WTC11 (cell line): ENCODE measurements around the gene SMC1B. TPM values are rescaled to one million over a fixed set of nuclear protein-coding genes. Genes with fewer than 3 reads are reported as not detected.
A peak's percentile ranks its signal among the peaks of the same experiment; 100 is the strongest.

Source experiments
- ATAC-seq: fragments of 200-7000 bp; cut with Tn5 transposase; 2 replicates; pipeline ENCODE4 v1.10.0; 2021; ENCODE audit warnings: mild to moderate bottlenecking, moderate library complexity
- CTCF ChIA-PET: fragments of 300-600 bp; sonication (Branson Sonifier 250); formaldehyde crosslinking; loops from one replicate; lab custom pipeline; 2021; ENCODE audit warnings: antibody characterized with exemption; lab: Charles Lee
- POLR2A ChIA-PET: fragments of 350-600 bp; sonication (Branson Sonifier 250); formaldehyde crosslinking; loops from one replicate; lab custom pipeline; 2021; ENCODE audit warnings: antibody characterized with exemption; lab: Charles Lee
- DNase-seq: peaks from one replicate; pipeline ENCODE4 v3.0.0; 2021; ENCODE audit warnings: low spot score
- H3K27ac Mint-ChIP-seq: 2 replicates; pipeline ENCODE4 v1.8.0; 2021; ENCODE audit warnings: mixed read lengths
- H3K27me3 Mint-ChIP-seq: 2 replicates; pipeline ENCODE4 v1.8.0; 2021; ENCODE audit warnings: low read depth, mild to moderate bottlenecking, moderate library complexity, mixed read lengths
- H3K36me3 Mint-ChIP-seq: 2 replicates; pipeline ENCODE4 v1.8.0; 2021; ENCODE audit warnings: mixed read lengths
- H3K4me1 Mint-ChIP-seq: 2 replicates; pipeline ENCODE4 v1.8.0; 2022; ENCODE audit warnings: mixed read lengths
- H3K4me3 Mint-ChIP-seq: 2 replicates; pipeline ENCODE4 v1.8.0; 2021; ENCODE audit warnings: mild to moderate bottlenecking, moderate library complexity, mixed read lengths
- H3K9me3 Mint-ChIP-seq: 2 replicates; pipeline ENCODE4 v1.8.0; 2021; ENCODE audit warnings: mixed read lengths
- CREB1 ChIP-seq: sonication (generic); formaldehyde crosslinking; IDR thresholded peaks from 2 replicates; pipeline ENCODE4 v1.8.0; 2023; ENCODE audit warnings: mild to moderate bottlenecking, missing genetic modification reagents
- ETV6 ChIP-seq: sonication (generic); formaldehyde crosslinking; IDR thresholded peaks from 2 replicates; pipeline ENCODE4 v1.8.1; 2022; ENCODE audit warnings: mild to moderate bottlenecking, missing genetic modification reagents
- FOXP1 ChIP-seq: sonication (generic); formaldehyde crosslinking; IDR thresholded peaks from 2 replicates; pipeline ENCODE4 v1.8.0; 2022; ENCODE audit warnings: missing genetic modification reagents, mild to moderate bottlenecking, moderate library complexity, borderline replicate concordance
- GTF2I ChIP-seq: fragments of 250-450 bp; sonication (Bioruptor Pico); conservative IDR thresholded peaks from 2 replicates; pipeline ENCODE4 v1.4.0; 2021; ENCODE audit warnings: mild to moderate bottlenecking
- JAZF1 ChIP-seq: fragments of 250-450 bp; sonication (Bioruptor Pico); IDR thresholded peaks from 2 replicates; pipeline ENCODE4 v1.9.0; 2021; ENCODE audit warnings: moderate library complexity, mild to moderate bottlenecking, inconsistent platforms
- NR1H2 ChIP-seq: sonication (generic); formaldehyde crosslinking; IDR thresholded peaks from 2 replicates; pipeline ENCODE4 v1.9.0; 2021; ENCODE audit warnings: mild to moderate bottlenecking, moderate library complexity, missing genetic modification reagents
- PRRX2 ChIP-seq: fragments of 250-450 bp; sonication (Bioruptor Pico); IDR thresholded peaks from 2 replicates; pipeline ENCODE4 v1.8.0; 2021; ENCODE audit warnings: mild to moderate bottlenecking
- RORB ChIP-seq: fragments of 250-450 bp; sonication (Bioruptor Pico); IDR thresholded peaks from 2 replicates; pipeline ENCODE4 v1.9.0; 2021; ENCODE audit warnings: mild to moderate bottlenecking
- SMAD3 ChIP-seq: sonication (generic); formaldehyde crosslinking; IDR thresholded peaks from 2 replicates; pipeline ENCODE4 v1.8.0; 2022; ENCODE audit warnings: missing genetic modification reagents, mild to moderate bottlenecking, borderline replicate concordance
- TP53 ChIP-seq: sonication (generic); formaldehyde crosslinking; IDR thresholded peaks from 2 replicates; pipeline ENCODE4 v1.8.1; 2023; ENCODE audit warnings: mild to moderate bottlenecking, missing genetic modification reagents
- ZNF263 ChIP-seq: sonication (generic); formaldehyde crosslinking; IDR thresholded peaks from 2 replicates; pipeline ENCODE4 v1.8.1; 2022; ENCODE audit warnings: low read depth, mild to moderate bottlenecking, moderate library complexity, missing genetic modification reagents
- ZNF396 ChIP-seq: fragments of 250-450 bp; sonication (Bioruptor Pico); IDR thresholded peaks from 2 replicates; pipeline ENCODE4 v1.8.0; 2021; ENCODE audit warnings: mild to moderate bottlenecking, moderate library complexity, borderline replicate concordance
- total RNA-seq: library from RNA; stranded (reverse); gene quantifications from 3 replicates; pipeline ENCODE4 v1.2.3, GENCODE V29; 2021
- TF ChIP-seq, protein P1 (sequence below): fragments of 250-450 bp; sonication (Bioruptor Pico); IDR thresholded peaks from 2 replicates; pipeline ENCODE4 v1.9.0; 2021; ENCODE audit warnings: mild to moderate bottlenecking
- TF ChIP-seq, protein P2 (sequence below): sonication (generic); formaldehyde crosslinking; conservative IDR thresholded peaks from 2 replicates; pipeline ENCODE4 v1.8.1; 2022; ENCODE audit warnings: mild to moderate bottlenecking, missing genetic modification reagents
- TF ChIP-seq, protein P3 (sequence below): fragments of 250-450 bp; sonication (Bioruptor Pico); IDR thresholded peaks from 2 replicates; pipeline ENCODE4 v1.9.0; 2021; ENCODE audit warnings: mild to moderate bottlenecking
- TF ChIP-seq, protein P4 (sequence below): sonication (generic); formaldehyde crosslinking; IDR thresholded peaks from 2 replicates; pipeline ENCODE4 v1.8.1; 2022; ENCODE audit warnings: low read depth, mild to moderate bottlenecking, moderate library complexity, missing genetic modification reagents, borderline replicate concordance
- TF ChIP-seq, protein P5 (sequence below): sonication (generic); formaldehyde crosslinking; IDR thresholded peaks from 2 replicates; pipeline ENCODE4 v1.8.0; 2022; ENCODE audit warnings: mild to moderate bottlenecking, missing genetic modification reagents
- TF ChIP-seq, protein P6 (sequence below): sonication (generic); formaldehyde crosslinking; IDR thresholded peaks from 2 replicates; pipeline ENCODE4 v1.8.0; 2023; ENCODE audit warnings: missing genetic modification reagents
- TF ChIP-seq, protein P7 (sequence below): sonication (generic); formaldehyde crosslinking; IDR thresholded peaks from 2 replicates; pipeline ENCODE4 v1.8.1; 2023; ENCODE audit warnings: mild to moderate bottlenecking, missing genetic modification reagents, moderate library complexity
- TF ChIP-seq, protein P8 (sequence below): fragments of 200-600 bp; IDR thresholded peaks from 2 replicates; pipeline ENCODE4 v1.8.0; 2022; ENCODE audit warnings: antibody characterized with exemption

The SMC1B gene
- total RNA-seq, 1 experiment from 2014 or later = 0.07 TPM

DNA sequence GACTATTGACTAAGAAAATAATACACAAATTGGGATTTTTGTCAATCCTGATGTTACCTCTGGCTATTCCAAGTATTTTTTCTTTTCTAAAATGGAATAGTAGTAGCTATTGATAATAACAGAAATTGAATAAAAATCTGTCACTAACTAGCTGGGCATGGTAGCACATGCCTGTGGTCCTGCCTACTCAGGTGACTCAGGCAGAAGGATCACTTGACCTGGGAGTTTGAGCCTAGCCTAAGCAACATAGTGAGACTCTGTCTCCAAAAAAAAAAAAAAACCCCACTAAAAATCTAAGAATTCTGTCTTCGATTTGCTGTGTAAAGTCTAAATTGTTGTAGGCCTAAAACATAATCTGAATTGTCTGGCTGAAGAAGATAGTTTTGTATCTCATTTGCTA is 61.4 kb downstream of the SMC1B start (continued):
- TF ChIP-seq, protein P1, sequence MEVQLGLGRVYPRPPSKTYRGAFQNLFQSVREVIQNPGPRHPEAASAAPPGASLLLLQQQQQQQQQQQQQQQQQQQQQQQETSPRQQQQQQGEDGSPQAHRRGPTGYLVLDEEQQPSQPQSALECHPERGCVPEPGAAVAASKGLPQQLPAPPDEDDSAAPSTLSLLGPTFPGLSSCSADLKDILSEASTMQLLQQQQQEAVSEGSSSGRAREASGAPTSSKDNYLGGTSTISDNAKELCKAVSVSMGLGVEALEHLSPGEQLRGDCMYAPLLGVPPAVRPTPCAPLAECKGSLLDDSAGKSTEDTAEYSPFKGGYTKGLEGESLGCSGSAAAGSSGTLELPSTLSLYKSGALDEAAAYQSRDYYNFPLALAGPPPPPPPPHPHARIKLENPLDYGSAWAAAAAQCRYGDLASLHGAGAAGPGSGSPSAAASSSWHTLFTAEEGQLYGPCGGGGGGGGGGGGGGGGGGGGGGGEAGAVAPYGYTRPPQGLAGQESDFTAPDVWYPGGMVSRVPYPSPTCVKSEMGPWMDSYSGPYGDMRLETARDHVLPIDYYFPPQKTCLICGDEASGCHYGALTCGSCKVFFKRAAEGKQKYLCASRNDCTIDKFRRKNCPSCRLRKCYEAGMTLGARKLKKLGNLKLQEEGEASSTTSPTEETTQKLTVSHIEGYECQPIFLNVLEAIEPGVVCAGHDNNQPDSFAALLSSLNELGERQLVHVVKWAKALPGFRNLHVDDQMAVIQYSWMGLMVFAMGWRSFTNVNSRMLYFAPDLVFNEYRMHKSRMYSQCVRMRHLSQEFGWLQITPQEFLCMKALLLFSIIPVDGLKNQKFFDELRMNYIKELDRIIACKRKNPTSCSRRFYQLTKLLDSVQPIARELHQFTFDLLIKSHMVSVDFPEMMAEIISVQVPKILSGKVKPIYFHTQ (CRISPR knock-in tag) = no peak
- TF ChIP-seq JAZF1 (CRISPR knock-in tag) = no peak
- TF ChIP-seq, protein P2, sequence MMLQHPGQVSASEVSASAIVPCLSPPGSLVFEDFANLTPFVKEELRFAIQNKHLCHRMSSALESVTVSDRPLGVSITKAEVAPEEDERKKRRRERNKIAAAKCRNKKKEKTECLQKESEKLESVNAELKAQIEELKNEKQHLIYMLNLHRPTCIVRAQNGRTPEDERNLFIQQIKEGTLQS = no peak
- TF ChIP-seq SMAD3 (CRISPR knock-in tag) = no peak

DNA sequence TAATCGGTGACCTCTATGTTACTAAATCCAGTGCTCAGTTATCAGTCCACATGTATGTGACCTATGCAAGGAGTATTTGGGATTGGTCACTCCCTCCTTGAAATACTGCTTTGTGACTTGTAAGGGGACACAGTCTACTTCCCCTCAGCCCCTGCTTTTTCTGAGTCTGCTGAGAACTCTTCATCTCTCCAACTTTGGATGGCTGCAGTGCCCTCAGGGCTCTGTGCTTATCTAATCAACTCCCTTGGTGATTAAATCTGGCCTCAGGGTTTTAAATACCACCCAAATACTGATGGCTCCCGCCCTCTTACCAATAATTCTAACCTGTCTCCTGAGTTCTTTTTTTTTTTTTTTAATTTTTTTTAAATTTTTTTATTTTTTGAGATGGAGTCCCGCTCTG is 63.5 kb downstream of the SMC1B start:
- no peaks in the 10 kb centered on the region for H3K9me3 Mint-ChIP-seq
- no peak overlapping the region for H3K27ac Mint-ChIP-seq
- POLR2A ChIA-PET = interaction anchor here (0.7 kb wide), 1 partner anchor 25 kb away, joined by 4 read pairs; no protein-coding TSS in a partner anchor
- ATAC-seq = no peak
- H3K36me3 Mint-ChIP-seq = no peaks in the 10 kb centered on the region
- CTCF ChIA-PET = no interaction called here
- TF ChIP-seq, protein P3, sequence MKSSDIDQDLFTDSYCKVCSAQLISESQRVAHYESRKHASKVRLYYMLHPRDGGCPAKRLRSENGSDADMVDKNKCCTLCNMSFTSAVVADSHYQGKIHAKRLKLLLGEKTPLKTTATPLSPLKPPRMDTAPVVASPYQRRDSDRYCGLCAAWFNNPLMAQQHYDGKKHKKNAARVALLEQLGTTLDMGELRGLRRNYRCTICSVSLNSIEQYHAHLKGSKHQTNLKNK (CRISPR knock-in tag) = no peak
- no peaks in the 10 kb centered on the region for H3K4me1 Mint-ChIP-seq
- no peak overlapping the region for H3K4me3 Mint-ChIP-seq
- no peaks in the 10 kb centered on the region for H3K27me3 Mint-ChIP-seq
- no peak for DNase-seq

DNA sequence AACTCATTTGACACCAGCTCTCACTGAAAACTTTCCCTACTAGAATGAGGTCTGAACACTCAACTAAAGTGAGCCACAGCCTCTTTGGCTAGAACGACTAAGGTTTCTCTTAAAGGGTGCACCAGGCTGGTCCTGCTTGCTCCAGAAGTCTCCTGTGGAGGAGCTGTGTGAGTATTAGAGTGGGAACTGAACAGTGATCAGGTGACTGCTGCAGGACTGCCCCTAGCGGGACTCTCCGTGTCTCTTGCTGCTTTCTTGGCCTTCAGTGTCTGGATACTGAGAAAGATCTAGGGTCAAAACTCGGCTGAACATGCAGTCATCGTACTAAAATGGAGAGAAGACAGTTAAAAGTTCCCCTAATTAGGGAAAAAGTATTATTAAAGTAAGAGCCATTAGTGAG is 69.1 kb downstream of the SMC1B start:
- POLR2A ChIA-PET = no interaction called here
- TF ChIP-seq RORB (CRISPR knock-in tag) = no peak
- no peak for TF ChIP-seq GTF2I (CRISPR knock-in tag)
- TF ChIP-seq, protein P4, sequence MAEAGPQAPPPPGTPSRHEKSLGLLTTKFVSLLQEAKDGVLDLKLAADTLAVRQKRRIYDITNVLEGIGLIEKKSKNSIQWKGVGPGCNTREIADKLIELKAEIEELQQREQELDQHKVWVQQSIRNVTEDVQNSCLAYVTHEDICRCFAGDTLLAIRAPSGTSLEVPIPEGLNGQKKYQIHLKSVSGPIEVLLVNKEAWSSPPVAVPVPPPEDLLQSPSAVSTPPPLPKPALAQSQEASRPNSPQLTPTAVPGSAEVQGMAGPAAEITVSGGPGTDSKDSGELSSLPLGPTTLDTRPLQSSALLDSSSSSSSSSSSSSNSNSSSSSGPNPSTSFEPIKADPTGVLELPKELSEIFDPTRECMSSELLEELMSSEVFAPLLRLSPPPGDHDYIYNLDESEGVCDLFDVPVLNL (CRISPR knock-in tag) = no peak
- no peak for TF ChIP-seq FOXP1 (CRISPR knock-in tag)
- TF ChIP-seq, protein P2 = no peak
- no peak for TF ChIP-seq ZNF263 (CRISPR knock-in tag)
- TF ChIP-seq, protein P5, sequence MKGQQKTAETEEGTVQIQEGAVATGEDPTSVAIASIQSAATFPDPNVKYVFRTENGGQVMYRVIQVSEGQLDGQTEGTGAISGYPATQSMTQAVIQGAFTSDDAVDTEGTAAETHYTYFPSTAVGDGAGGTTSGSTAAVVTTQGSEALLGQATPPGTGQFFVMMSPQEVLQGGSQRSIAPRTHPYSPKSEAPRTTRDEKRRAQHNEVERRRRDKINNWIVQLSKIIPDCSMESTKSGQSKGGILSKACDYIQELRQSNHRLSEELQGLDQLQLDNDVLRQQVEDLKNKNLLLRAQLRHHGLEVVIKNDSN (CRISPR knock-in tag) = peak; percentile 46; the same call in 1 of the 2 replicates
- no peak for TF ChIP-seq ETV6 (CRISPR knock-in tag)
- no peak for TF ChIP-seq ZNF396 (CRISPR knock-in tag)
- no peak for TF ChIP-seq TP53 (CRISPR knock-in tag)
- TF ChIP-seq, protein P1 (CRISPR knock-in tag) = no peak
- TF ChIP-seq PRRX2 (CRISPR knock-in tag) = no peak
- TF ChIP-seq, protein P6, sequence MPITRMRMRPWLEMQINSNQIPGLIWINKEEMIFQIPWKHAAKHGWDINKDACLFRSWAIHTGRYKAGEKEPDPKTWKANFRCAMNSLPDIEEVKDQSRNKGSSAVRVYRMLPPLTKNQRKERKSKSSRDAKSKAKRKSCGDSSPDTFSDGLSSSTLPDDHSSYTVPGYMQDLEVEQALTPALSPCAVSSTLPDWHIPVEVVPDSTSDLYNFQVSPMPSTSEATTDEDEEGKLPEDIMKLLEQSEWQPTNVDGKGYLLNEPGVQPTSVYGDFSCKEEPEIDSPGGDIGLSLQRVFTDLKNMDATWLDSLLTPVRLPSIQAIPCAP (CRISPR knock-in tag) = no peak
- no peak for TF ChIP-seq NR1H2 (CRISPR knock-in tag)
- TF ChIP-seq, protein P7, sequence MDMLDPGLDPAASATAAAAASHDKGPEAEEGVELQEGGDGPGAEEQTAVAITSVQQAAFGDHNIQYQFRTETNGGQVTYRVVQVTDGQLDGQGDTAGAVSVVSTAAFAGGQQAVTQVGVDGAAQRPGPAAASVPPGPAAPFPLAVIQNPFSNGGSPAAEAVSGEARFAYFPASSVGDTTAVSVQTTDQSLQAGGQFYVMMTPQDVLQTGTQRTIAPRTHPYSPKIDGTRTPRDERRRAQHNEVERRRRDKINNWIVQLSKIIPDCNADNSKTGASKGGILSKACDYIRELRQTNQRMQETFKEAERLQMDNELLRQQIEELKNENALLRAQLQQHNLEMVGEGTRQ (CRISPR knock-in tag) = peak; percentile 53
- TF ChIP-seq, protein P8, sequence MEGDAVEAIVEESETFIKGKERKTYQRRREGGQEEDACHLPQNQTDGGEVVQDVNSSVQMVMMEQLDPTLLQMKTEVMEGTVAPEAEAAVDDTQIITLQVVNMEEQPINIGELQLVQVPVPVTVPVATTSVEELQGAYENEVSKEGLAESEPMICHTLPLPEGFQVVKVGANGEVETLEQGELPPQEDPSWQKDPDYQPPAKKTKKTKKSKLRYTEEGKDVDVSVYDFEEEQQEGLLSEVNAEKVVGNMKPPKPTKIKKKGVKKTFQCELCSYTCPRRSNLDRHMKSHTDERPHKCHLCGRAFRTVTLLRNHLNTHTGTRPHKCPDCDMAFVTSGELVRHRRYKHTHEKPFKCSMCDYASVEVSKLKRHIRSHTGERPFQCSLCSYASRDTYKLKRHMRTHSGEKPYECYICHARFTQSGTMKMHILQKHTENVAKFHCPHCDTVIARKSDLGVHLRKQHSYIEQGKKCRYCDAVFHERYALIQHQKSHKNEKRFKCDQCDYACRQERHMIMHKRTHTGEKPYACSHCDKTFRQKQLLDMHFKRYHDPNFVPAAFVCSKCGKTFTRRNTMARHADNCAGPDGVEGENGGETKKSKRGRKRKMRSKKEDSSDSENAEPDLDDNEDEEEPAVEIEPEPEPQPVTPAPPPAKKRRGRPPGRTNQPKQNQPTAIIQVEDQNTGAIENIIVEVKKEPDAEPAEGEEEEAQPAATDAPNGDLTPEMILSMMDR = no peak
- TF ChIP-seq CREB1 = no peak
- H3K9me3 Mint-ChIP-seq = no peaks in the 10 kb centered on the region
- peak; percentile 72 for ATAC-seq
- no peak overlapping the region for H3K4me3 Mint-ChIP-seq
- no peaks in the 10 kb centered on the region for H3K27me3 Mint-ChIP-seq
- 0 out of 2 replicates have a peak overlapping the region, but pooled peaks have one; percentile 72 for H3K27ac Mint-ChIP-seq
- no peak for DNase-seq
- CTCF ChIA-PET = interaction anchor here (1.0 to 1.3 kb wide), 3 partner anchors 9 to 152 kb away, joined by 4 to 5 read pairs (median 5); no protein-coding TSS in a partner anchor
- peaks cover 7% of the 10 kb centered on the region for H3K36me3 Mint-ChIP-seq
- H3K4me1 Mint-ChIP-seq = no peaks in the 10 kb centered on the region
